Kidney epithelial cell (primary cell): Measurements from ENCODE around the gene OR4X1. TPM values are rescaled to one million over a fixed set of nuclear protein-coding genes. Genes with fewer than 3 reads are reported as not detected.
"Not testable (repeated sequence)": the region's sequence is repeated elsewhere in the genome, so short reads cannot be mapped to it uniquely, and the experiment has no call there.

Experiments used
- DNase-seq: peaks from one replicate; pipeline ENCODE4 v3.0.0-alpha.2; 2010; ENCODE audit warnings: low read depth
- H3K27me3 ChIP-seq: 2 replicates; pipeline ENCODE4 v1.6.0; 2011; ENCODE audit warnings: low read length; ENCODE audit not compliant: control insufficient read depth, insufficient read depth
- H3K36me3 ChIP-seq: 2 replicates; pipeline ENCODE4 v1.5.1; 2011; ENCODE audit warnings: low read length; ENCODE audit not compliant: control insufficient read depth, insufficient read depth
- H3K4me3 ChIP-seq: 2 replicates; pipeline ENCODE4 v1.5.1; 2011; ENCODE audit warnings: low read depth, mild to moderate bottlenecking, control low read depth, low read length
- CTCF ChIP-seq: IDR thresholded peaks from 2 replicates; pipeline ENCODE4 v1.5.1; 2011; ENCODE audit warnings: mild to moderate bottlenecking, moderate library complexity, low read length, control low read depth, inconsistent platforms; ENCODE audit not compliant: insufficient read depth, poor library complexity, severe bottlenecking
- total RNA-seq: library from RNA; depleted of rRNA; stranded (reverse); fragments of >200 nt; gene quantifications from 2 replicates; pipeline ENCODE4 v1.2.3, GENCODE V29; 2015

OR4X1 gene
- total RNA-seq, result not detected in 2 replicates

- no peak for DNase-seq
- Histone ChIP-seq H3K4me3 (no peak within 1 kb of the TSS), H3K36me3 (no peaks in the 10 kb centered on the region), H3K27me3 (no peaks in the 10 kb centered on the region)
- TF ChIP-seq CTCF, result no peak
Measured at GRCh38 chr11:48263423-48263911, at the start of gene OR4X1. OR4X1 (plus strand) TSS chr11:48263861; CDS start chr11:48263861, 0 bp downstream.

- H3K36me3 ChIP-seq, result no peaks in the 10 kb centered on the region
- H3K27me3 ChIP-seq, result no peaks in the 10 kb centered on the region
- no peak for TF ChIP-seq CTCF
- no peak within 1 kb of the TSS for H3K4me3 ChIP-seq
- no peak for DNase-seq
Measured at GRCh38 chr11:48216510-48216909, 47.2 kb upstream of the OR4X1 start, which contains the start of gene OR4B1. OR4B1 (plus strand) TSS chr11:48216810; CDS start chr11:48216810, 0 bp downstream.

- H3K36me3 ChIP-seq, result no peaks in the 10 kb centered on the region
- no peak for DNase-seq
- TF ChIP-seq CTCF, result no peak
- no peaks in the 10 kb centered on the region for H3K27me3 ChIP-seq
- H3K4me3 ChIP-seq, result no peak overlapping the region
Measured at GRCh38 chr11:48228761-48229160, 34.9 kb upstream of the OR4X1 start.

- H3K36me3 ChIP-seq, H3K4me3 ChIP-seq, DNase-seq, H3K27me3 ChIP-seq: not testable (repeated sequence)
Measured at GRCh38 chr11:48230057-48230456, 33.6 kb upstream of the OR4X1 start.

- no peaks in the 10 kb centered on the region for H3K27me3 ChIP-seq
- H3K36me3 ChIP-seq, result no peaks in the 10 kb centered on the region
- no peak overlapping the region for H3K4me3 ChIP-seq
- no peak for DNase-seq
- TF ChIP-seq CTCF, result no peak
Measured at GRCh38 chr11:48237727-48238126, 25.9 kb upstream of the OR4X1 start.

- H3K36me3 ChIP-seq, result no peaks in the 10 kb centered on the region
- no peaks in the 10 kb centered on the region for H3K27me3 ChIP-seq
- DNase-seq, result no peak
- no peak overlapping the region for H3K4me3 ChIP-seq
- no peak for TF ChIP-seq CTCF
Measured at GRCh38 chr11:48242501-48242900, 21.2 kb upstream of the OR4X1 start.
